ENCODE results near the gene TUBB4A. TPM values are rescaled to one million over a fixed set of nuclear protein-coding genes. Genes with fewer than 3 reads are reported as not detected.

Gene TUBB4A
- total RNA-seq, 1 donor from 2014 or later: 0.40 TPM

DNA sequence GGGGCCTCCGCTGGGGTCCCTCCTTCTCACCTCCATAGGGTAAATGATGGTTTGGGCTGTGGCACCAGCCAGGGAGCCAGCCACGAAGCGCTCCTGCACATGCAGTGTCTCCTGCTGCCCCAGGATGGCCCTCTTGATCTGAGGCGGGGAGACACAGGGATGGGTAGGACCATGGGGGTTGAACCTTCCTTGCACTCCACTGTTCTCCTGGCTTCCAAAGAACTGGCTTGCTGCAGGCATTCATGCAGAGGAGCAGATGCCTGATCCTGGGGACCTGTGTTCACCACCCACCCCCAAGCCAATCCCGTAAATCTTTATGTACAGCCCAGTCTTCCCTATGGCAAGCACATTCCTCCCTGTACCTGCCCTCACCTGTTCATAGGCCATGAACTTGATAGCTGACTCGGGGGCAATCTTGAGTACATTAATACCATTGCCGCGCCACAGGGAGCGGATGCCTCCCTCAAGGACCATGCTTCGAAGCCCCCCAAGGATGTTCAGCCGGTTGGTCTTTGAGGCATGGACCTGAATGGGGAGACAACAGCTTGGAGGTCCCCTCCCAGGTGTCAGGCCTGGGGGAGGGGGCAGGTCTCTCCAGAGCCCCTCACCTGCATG, 48.1 kb downstream of the TUBB4A start:
- DNase-seq (ENCODE audit: low spot score): no peak
- intact Hi-C loops (cut with DNase I): no loop called here

DNA sequence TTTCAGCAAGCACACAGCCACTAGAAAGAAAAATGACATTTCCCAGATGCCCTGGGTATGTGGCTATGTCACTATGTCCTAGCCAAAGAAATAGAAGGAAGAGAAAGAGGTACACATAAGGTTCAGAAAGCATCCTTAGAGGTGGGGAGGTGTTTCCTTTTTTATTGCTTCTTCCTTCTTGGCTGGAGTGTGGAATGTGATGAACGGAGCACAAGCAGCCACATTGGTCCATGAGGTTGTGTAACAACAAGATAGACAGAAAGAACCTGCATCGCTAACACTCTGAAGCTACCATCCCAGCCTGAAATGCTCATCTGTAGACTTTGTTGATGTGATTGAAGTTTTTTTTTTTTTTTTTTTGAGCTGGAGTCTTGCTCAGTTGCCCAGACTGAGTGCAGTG, 49.2 kb downstream of the TUBB4A start:
- no peak for DNase-seq (ENCODE audit: low spot score)

DNA sequence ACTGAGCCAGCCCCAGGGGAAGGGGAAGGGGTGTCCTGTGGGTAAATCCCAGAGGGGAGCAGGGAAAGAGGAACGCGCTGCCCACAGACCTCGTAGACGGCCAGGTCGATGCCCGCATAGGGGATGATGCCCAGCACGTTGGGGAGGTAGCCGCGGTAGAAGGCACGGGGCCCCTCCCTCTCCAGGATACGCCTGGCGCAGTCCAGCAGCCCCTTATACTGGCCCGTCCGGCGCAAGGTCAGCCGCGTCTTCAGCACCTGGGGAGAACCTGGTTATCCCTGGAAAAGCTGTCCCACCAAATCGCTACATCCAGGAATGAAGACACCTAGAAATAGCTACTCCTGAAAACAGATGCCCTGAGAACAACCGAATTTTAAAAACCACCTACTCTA, 49.9 kb downstream of the TUBB4A start:
- intact Hi-C loops (cut with DNase I): no loop called here

More for the DNA sequence above, 49.2 kb downstream of the TUBB4A start:
- intact Hi-C loops (cut with DNase I): no loop called here

DNA sequence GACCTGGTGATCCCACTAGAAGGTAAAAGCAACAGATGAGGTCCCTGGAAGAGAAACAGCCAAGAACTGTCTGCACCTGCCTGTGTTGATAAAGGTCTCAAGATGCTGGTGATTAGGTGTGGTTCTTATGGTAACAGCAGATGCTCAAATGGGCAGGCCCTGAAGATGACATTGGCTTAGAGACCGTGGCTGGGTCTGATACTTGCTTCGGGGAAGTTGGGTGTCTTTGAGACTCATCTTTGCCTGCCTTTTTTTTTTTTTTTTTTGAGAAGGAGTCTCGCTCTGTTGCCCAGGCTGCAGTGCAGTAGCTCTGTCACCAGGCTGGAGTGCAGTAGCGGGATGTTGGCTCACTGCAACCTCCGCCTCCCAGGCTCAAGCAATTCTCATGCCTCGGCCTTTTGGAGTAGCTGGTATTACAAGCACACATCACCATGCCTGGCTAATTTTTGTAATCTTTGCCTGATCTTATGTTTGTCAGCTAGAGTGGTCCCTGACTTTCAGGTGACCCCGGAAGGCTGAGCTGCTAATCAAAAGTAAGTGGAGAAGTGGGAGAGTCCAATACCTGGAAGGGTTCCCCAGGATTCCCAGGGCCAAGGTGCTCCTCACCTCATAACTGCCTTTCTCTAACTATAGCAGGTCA, 50.4 kb downstream of the TUBB4A start:
- intact Hi-C loops (cut with DNase I): no loop called here
- no peak for DNase-seq (ENCODE audit: low spot score)

More for the DNA sequence above, 49.9 kb downstream of the TUBB4A start:
- no peak for DNase-seq (ENCODE audit: low spot score)

DNA sequence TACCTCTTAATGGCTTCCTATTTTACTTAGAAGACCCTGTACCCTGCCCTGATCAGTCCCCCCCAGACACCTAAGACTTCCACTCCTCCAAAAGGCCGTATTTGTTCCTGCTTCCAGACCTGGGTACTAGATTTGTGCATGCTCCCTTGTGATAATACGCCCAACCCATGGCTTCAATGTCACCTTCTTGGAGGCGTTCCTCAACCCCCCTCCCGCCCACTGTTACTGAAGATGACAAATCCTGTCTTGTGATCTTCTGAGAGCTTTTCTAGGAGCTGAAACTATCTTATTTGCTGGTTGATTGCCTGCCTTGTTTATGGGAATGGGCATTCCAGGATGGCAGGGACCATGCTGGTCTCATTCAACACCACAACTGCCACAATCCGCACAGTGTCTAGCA, 51.9 kb downstream of the TUBB4A start:
- DNase-seq (ENCODE audit: low spot score): no peak
- intact Hi-C loops (cut with DNase I): no loop called here

DNA sequence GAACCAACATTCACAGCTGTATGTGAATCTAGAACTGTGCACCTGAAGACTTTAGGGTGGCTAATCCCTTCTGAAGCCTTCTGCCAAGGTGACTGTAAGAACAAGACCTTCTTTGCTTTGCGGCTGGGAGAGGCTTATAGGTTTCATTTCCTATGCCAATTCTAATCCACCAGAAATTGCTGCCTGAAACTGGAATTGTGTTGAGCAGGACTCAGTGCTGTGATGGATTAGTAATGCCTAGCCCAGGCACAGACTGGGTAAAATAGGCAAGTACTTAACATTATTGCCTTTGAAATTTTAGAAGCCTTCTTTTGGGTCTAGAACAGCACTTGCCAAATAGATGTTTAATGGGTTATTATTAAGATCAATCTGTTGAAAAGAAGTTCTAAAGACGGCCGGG, 54.1 kb downstream of the TUBB4A start:
- intact Hi-C loops (cut with DNase I): no loop called here
- no peak for DNase-seq (ENCODE audit: low spot score)

DNA sequence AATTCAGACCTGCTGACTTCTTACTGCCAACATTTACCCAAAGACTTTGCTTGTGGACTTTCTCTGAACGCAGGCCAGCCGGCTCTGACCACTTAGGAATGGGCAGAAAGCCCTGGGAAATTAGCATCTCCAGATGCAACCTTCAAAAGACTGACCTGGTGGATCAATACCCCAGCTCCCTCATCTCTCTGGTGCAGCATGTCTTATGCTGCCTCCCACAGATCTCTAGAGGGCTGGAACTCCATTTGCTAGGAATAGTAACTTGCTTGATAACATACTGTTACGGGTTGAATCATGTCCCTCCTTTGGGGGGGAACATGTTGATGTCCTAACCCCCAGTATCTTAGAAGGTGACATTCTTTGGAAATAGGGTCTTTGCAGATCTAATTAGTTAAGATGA, 55.7 kb downstream of the TUBB4A start:
- DNase-seq (ENCODE audit: low spot score): no peak
- intact Hi-C loops (cut with DNase I): no loop called here

Other genes with a start within 250 kb of the TUBB4A start
- 30.6 TPM for gene MLLT1, start 222.3 kb downstream of the TUBB4A start, total RNA-seq
- gene ACER1, start 168.7 kb downstream of the TUBB4A start, total RNA-seq: not detected
- gene CLPP, start 140.8 kb downstream of the TUBB4A start, total RNA-seq: 59.3 TPM
- 130 TPM for gene ALKBH7, start 129.5 kb downstream of the TUBB4A start, total RNA-seq
- gene PSPN, start 126.4 kb downstream of the TUBB4A start, total RNA-seq: 0.70 TPM
- gene GTF2F1, start 109.1 kb downstream of the TUBB4A start, total RNA-seq: 30.9 TPM
- gene KHSRP, start 77.5 kb downstream of the TUBB4A start, total RNA-seq: 87.6 TPM
- gene SLC25A41, start 68.5 kb downstream of the TUBB4A start, total RNA-seq: 0.83 TPM
- 143 TPM for gene SLC25A23, start 42.5 kb downstream of the TUBB4A start, total RNA-seq
- not detected for gene CRB3, start 38.0 kb downstream of the TUBB4A start, total RNA-seq
- 0.78 TPM for gene DENND1C, start 20.5 kb downstream of the TUBB4A start, total RNA-seq
- gene TNFSF9, start 28.7 kb upstream of the TUBB4A start, total RNA-seq: not detected
- gene CD70, start 88.8 kb upstream of the TUBB4A start, total RNA-seq: not detected
- 0.35 TPM for gene TNFSF14, start 167.9 kb upstream of the TUBB4A start, total RNA-seq
- gene C3, start 218.3 kb upstream of the TUBB4A start, total RNA-seq: 50.6 TPM
- gene GPR108, start 235.3 kb upstream of the TUBB4A start, total RNA-seq: 22.5 TPM
- 86.1 TPM for gene TRIP10, start 237.4 kb upstream of the TUBB4A start, total RNA-seq

All from cardiac septum (tissue), 1 donor.